ENCODE measurements around the gene TMEM234.

TMEM234 gene

DNA sequence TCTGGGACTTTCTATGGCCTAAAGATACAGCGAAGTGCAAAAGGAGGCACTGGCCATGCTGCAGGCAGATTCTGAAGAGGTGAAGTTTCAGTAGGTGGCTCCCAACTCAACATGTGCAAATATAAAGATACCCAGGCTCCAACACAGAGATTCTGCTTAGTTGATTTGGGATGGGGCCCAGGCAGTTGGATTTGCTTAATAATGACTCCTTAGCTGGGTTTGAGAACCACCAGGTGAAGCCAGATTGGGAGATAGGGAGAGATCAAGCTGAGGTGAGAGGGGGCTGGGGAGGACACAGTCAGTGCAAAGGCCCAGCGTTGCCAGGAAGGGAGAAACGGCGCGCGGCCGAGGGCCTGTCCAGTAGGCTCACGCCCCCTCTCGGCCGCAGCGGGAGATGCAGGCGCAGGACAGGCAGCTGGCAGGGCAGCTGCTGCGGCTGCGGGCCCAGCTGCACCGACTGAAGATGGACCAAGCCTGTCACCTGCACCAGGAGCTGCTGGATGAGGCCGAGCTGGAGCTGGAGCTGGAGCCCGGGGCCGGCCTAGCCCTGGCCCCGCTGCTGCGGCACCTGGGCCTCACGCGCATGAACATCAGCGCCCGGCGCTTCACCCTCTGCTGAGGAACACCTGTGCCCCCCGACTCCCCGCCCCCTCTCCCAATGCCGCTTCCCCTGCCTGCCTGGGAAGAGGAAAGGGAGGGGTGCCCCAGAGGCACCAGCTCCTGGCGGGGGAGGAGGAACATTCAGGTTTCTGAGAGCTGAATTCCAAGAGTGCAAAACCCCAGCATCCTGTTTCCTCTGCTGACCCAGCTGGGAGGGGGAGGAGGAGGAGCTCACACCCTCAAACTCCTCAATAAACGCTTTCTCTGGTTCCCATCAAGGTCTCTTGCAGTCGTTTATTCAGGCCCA is 26.1 kb upstream of the TMEM234 start:
- no peaks in the 10 kb centered on the region for H3K9me3 Mint-ChIP-seq
- DNase-seq (peak; percentile 67 to 72 (median 71)), ATAC-seq (replicated peaks) (peak; percentile 26)
- H3K36me3 Mint-ChIP-seq (ENCODE audit: insufficient read depth): peaks cover 37% of the 10 kb centered on the region
- peak overlapping the region; percentile 88 to 96 for H3K4me3 Mint-ChIP-seq
- H3K27ac Mint-ChIP-seq: peak overlapping the region; percentile 97 to 98
- peaks cover 40 to 51% of the 10 kb centered on the region in 2 donors for H3K4me1 Mint-ChIP-seq (ENCODE audit: low read depth in 2 of 2)
- no peaks in the 10 kb centered on the region for H3K27me3 Mint-ChIP-seq

- H3K9me3 Mint-ChIP-seq: no peaks in the 10 kb centered on the region
- peak overlapping the region; percentile 97 to 98 for H3K27ac Mint-ChIP-seq
- DNase-seq: no peak
- H3K27me3 Mint-ChIP-seq: no peaks in the 10 kb centered on the region
- peak overlapping the region; percentile 88 to 96 for H3K4me3 Mint-ChIP-seq
- ATAC-seq (replicated peaks): no peak
- peaks cover 36 to 44% of the 10 kb centered on the region in 2 donors for H3K4me1 Mint-ChIP-seq (ENCODE audit: low read depth in 2 of 2)
- peaks cover 30% of the 10 kb centered on the region for H3K36me3 Mint-ChIP-seq (ENCODE audit: insufficient read depth)
These were observed 25.3 kb upstream of the TMEM234 start for GRCh38 chr1:32247452-32247851.

GRCh38 chr1:32246888-32247273 is 24.7 kb upstream of the TMEM234 start, which contains the start of gene FAM167B:
FAM167B (plus strand) TSS chr1:32247222; CDS start chr1:32247422, 200 bp downstream.
- Mint-ChIP-seq H3K36me3 (ENCODE audit: insufficient read depth) (peaks cover 24% of the 10 kb centered on the region), H3K9me3 (no peaks in the 10 kb centered on the region), H3K4me3 (peak within 1 kb of the TSS; percentile 88 to 96), H3K27me3 (no peaks in the 10 kb centered on the region), H3K4me1 (ENCODE audit: low read depth in 2 of 2) (peaks cover 36 to 43% of the 10 kb centered on the region in 2 donors), H3K27ac (peak within 1 kb of the TSS; percentile 97 to 98)
- DNase-seq (no peak), ATAC-seq (replicated peaks) (no peak)

GRCh38 chr1:32242341-32242851 is 20.2 kb upstream of the TMEM234 start:
- H3K36me3 Mint-ChIP-seq (ENCODE audit: insufficient read depth): peaks cover 3% of the 10 kb centered on the region
- no peak for DNase-seq

DNA sequence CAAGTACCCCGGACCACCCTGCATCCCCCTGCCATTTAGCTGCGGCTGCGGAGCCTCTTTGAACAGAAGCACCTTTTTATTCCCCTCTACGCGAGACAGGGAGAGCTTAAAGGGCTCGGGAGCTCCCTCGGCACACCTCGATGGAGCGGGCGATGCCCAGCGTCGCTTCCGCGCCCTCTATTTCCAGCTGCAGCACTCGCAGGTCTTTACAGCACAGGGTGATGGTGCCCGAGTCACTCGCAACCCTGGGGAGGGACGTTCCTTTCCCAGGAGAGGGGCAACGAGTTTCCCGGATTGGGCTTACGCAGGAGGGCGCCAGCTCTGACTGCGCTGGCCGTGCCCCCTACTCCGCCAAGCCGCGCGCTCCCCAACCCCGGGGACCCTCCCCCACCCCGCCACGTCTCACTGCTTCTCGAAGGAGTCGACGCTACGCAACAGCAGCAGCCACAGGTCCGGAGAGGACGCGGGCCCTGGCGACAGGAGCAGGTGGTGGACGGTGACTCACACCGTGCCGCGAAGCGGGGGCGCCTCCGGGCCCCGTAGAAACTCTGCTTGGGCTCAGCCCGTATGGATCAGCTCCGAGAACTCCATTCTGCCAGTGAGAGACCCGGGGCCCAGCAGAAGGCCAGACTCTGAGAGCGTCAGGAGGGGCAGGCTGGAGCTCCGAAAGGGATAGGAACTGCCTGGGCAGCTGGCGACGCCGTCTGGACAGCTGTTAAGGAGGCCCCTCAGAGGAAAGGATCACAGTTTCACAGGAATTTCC is 19.0 kb upstream of the TMEM234 start:
- Mint-ChIP-seq H3K27me3 (no peaks in the 10 kb centered on the region), H3K4me1 (ENCODE audit: low read depth in 2 of 2) (peaks cover 8 to 14% of the 10 kb centered on the region in 2 donors), H3K27ac (peak overlapping the region; percentile 44 to 75), H3K36me3 (ENCODE audit: insufficient read depth) (peaks cover 3% of the 10 kb centered on the region), H3K4me3 (peak overlapping the region; percentile 89 to 91), H3K9me3 (no peaks in the 10 kb centered on the region)
- ATAC-seq (replicated peaks): peak; percentile 71
- no peak for DNase-seq

More at GRCh38 chr1:32242341-32242851, 20.2 kb upstream of the TMEM234 start:
- no peaks in the 10 kb centered on the region for H3K9me3 Mint-ChIP-seq
- peak overlapping the region in 1 of 2 donors; percentile 17 for H3K4me3 Mint-ChIP-seq
- ATAC-seq (replicated peaks): no peak
- no peaks in the 10 kb centered on the region for H3K27me3 Mint-ChIP-seq
- peaks cover 10 to 17% of the 10 kb centered on the region in 2 donors for H3K4me1 Mint-ChIP-seq (ENCODE audit: low read depth in 2 of 2)
- H3K27ac Mint-ChIP-seq: no peak overlapping the region

DNA sequence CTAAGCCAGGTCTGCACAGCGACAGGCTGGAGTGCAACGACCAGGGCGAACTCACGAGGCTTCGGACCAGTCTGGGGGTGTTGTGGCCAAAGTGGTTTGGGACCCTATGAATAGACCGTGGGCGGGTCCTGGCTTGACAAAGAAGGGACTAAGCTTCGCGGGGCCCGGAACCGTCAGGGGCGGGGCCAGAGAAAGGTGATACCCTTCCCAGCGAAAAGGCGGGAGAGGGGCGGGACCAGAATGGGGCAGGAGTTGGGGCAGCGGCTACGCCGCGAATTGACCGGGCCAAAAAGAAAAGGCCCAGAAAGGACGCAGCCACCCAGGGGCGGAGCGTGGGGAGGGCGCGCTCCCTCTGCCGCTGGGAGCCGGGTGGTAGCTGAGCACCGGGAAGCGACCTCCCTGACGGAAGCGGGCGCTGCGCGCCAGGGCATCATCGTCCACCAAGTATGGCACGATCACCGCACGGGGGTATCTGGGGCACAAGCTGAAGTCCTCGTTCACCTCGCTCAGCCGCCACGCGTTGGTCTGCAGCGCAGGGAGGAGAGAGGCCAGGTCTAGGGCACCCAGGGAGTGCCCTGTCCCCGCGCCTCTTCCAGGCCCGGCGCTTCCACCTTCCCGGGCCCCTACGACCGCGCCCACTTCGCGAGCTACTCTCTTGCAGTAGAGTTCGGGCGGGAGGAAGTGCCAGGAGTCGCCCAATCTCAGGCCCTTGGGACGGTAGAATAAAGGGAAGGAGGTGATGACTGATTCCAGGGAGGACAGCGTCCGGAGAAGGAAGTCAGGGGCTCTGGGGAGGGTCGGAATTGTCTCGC is 18.2 kb upstream of the TMEM234 start:
- no peaks in the 10 kb centered on the region for H3K27me3 Mint-ChIP-seq
- ATAC-seq (replicated peaks) (peak; percentile 86), DNase-seq (peak; percentile 49 to 54 (median 49))
- peak overlapping the region; percentile 89 to 91 for H3K4me3 Mint-ChIP-seq
- H3K9me3 Mint-ChIP-seq: no peaks in the 10 kb centered on the region
- peaks cover 3% of the 10 kb centered on the region for H3K36me3 Mint-ChIP-seq (ENCODE audit: insufficient read depth)
- H3K4me1 Mint-ChIP-seq (ENCODE audit: low read depth in 2 of 2): peaks cover 8 to 14% of the 10 kb centered on the region in 2 donors
- H3K27ac Mint-ChIP-seq: peak overlapping the region; percentile 44 to 75

DNA sequence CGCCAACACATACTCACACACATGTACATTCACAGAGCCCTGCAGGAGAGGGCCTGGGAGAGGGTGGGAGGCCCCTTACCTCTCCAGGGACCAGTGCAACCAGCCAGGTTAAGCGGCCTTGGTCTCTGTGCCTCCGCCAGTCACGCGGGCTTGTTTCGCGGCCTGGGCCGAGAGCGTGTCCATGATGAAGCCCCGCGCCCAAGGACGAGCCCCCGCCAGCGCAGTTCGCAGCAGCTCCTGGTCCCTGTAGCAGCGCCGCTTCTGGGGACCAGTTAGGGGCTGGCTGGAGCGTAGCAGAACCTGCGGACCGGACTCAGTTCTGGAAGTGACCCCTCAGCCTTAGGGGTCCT is 17.6 kb upstream of the TMEM234 start:
- H3K27ac Mint-ChIP-seq: peak overlapping the region in 1 of 2 donors; percentile 44
- H3K4me1 Mint-ChIP-seq (ENCODE audit: low read depth in 2 of 2): peaks cover 8 to 14% of the 10 kb centered on the region in 2 donors
- ATAC-seq (replicated peaks): no peak
- no peaks in the 10 kb centered on the region for H3K27me3 Mint-ChIP-seq
- H3K9me3 Mint-ChIP-seq: no peaks in the 10 kb centered on the region
- no peak for DNase-seq
- H3K36me3 Mint-ChIP-seq (ENCODE audit: insufficient read depth): peaks cover 3% of the 10 kb centered on the region
- H3K4me3 Mint-ChIP-seq: peak overlapping the region; percentile 89 to 91

GRCh38 chr1:32239337-32239736 is 17.2 kb upstream of the TMEM234 start:
- H3K4me1 Mint-ChIP-seq (ENCODE audit: low read depth in 2 of 2): peaks cover 8 to 14% of the 10 kb centered on the region in 2 donors
- peak overlapping the region; percentile 89 to 91 for H3K4me3 Mint-ChIP-seq

GRCh38 chr1:32234792-32235191 is 12.6 kb upstream of the TMEM234 start:
- no peak for ATAC-seq (replicated peaks)

More at GRCh38 chr1:32239337-32239736, 17.2 kb upstream of the TMEM234 start:
- Mint-ChIP-seq H3K27me3 (no peaks in the 10 kb centered on the region), H3K27ac (no peak overlapping the region), H3K36me3 (ENCODE audit: insufficient read depth) (peaks cover 3% of the 10 kb centered on the region), H3K9me3 (no peaks in the 10 kb centered on the region)
- ATAC-seq (replicated peaks) (no peak), DNase-seq (no peak)

DNA sequence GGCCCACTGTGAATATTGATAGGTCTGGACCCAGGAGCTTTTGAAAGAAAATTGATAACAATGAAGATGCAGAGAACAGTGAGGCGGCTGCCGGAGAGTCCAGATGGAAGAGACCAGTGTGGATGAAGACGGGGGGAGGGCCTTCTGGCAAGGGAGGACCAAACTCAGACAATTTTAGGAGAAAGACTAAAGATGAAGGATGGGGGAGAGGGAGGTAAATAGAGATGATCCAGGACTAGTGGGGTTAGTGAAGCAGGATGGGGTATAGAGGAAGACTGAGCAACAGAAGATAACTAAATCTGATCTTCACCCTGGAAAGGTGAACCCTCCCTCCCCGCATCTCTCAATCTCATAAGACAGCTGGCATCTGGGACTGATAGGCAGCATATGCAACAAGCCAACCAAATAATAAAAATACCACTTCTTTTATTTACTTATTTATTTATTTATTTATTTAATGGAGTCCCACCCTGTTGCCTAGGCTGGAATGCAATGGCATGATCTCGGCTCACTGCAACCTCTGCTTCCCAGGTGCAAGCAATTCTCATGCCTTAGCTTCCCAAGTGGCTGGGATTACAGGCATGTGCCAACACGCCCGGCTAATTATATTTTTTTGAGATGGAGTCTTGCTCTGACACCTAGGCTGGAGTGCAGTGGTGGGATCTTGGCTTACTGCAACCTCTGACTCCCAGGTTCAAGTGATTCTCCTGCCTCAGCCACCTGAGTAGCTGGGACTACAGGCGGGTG is 10.6 kb upstream of the TMEM234 start:
- Mint-ChIP-seq H3K4me3 (no peak overlapping the region), H3K4me1 (ENCODE audit: low read depth in 2 of 2) (peaks cover 2 to 4% of the 10 kb centered on the region in 2 donors), H3K9me3 (no peaks in the 10 kb centered on the region), H3K27me3 (no peaks in the 10 kb centered on the region), H3K27ac (no peak overlapping the region), H3K36me3 (ENCODE audit: insufficient read depth) (peaks cover 46% of the 10 kb centered on the region)
- ATAC-seq (replicated peaks): no peak
- DNase-seq: no peak

More at GRCh38 chr1:32234792-32235191, 12.6 kb upstream of the TMEM234 start:
- no peak for DNase-seq
- Mint-ChIP-seq H3K36me3 (ENCODE audit: insufficient read depth) (peaks cover 26% of the 10 kb centered on the region), H3K27ac (no peak overlapping the region), H3K4me1 (ENCODE audit: low read depth in 2 of 2) (no peaks in the 10 kb centered on the region), H3K27me3 (no peaks in the 10 kb centered on the region), H3K9me3 (no peaks in the 10 kb centered on the region), H3K4me3 (no peak overlapping the region)

DNA sequence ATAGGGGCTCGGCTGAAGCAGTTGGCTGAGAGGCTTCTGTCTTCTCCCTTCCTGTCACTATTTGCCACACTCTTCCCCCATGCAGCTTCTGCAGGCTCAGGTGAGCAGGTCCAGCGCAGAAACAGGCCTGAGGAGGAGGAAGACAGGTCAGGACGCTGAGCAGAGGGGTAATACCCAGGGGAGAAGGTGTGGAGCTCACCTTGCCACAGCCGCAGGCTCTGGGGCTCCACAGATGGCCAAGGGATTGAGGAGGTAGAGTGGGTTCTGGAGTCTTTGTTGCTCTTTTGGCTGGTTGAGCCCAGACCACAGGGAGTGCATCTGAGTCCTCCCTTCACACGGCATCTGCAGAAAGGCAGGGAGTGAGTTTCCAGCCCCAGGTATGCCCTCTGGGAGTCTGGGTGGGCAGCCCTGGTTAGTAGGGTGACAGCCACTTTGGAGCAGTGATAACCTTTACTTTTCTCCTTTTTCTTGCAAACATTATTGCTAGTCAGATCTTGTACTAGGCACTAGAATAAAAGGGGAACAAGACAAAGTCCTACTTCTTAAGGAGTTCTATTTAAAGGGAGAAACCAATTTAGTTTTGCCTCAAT is 9.8 kb upstream of the TMEM234 start:
- peaks cover 2 to 5% of the 10 kb centered on the region in 2 donors for H3K4me1 Mint-ChIP-seq (ENCODE audit: low read depth in 2 of 2)
- DNase-seq: no peak
- H3K4me3 Mint-ChIP-seq: no peak overlapping the region
- no peaks in the 10 kb centered on the region for H3K9me3 Mint-ChIP-seq
- no peak for ATAC-seq (replicated peaks)
- H3K27ac Mint-ChIP-seq: no peak overlapping the region
- H3K27me3 Mint-ChIP-seq: no peaks in the 10 kb centered on the region
- peaks cover 54% of the 10 kb centered on the region for H3K36me3 Mint-ChIP-seq (ENCODE audit: insufficient read depth)

DNA sequence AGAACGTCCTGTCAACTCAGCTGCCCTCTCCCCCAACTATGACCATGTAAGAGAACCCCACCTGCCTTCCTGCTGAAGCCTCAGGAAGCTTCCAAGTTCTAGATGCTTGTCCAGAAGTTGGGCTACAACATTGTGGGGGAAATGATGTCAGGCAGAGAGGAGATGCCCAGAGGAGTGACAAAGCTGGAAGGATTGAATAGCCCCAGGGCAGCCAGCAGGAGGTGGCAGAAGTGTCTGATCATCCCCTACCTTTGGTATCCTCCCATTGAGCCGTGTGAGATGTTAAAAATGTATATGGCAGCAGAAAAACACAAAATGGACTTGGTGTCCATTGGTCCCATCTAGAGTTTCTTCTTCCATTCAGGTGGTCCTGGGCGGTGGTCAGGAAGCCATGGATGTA is 6.6 kb upstream of the TMEM234 start:
- ATAC-seq (replicated peaks) (no peak), DNase-seq (no peak)
- Mint-ChIP-seq H3K36me3 (ENCODE audit: insufficient read depth) (peaks cover 81% of the 10 kb centered on the region), H3K9me3 (no peaks in the 10 kb centered on the region), H3K4me1 (ENCODE audit: low read depth in 2 of 2) (peaks cover 8 to 12% of the 10 kb centered on the region in 2 donors), H3K27me3 (no peaks in the 10 kb centered on the region), H3K4me3 (no peak overlapping the region), H3K27ac (peak overlapping the region in 1 of 2 donors; percentile 46)

Measured in effector memory CD8-positive, alpha-beta T cell (primary cell).